ENCODE measurements around the gene PIGS.
"Not testable (repeated sequence)": the region's sequence is repeated elsewhere in the genome, so short reads cannot be mapped to it uniquely, and the experiment has no call there.

- TF ChIP-seq CTCF, POLR2A (IDR thresholded peaks at IDR 0.05): not testable (repeated sequence)
Measured at GRCh38 chr17:28576016-28576415, 4.7 kb upstream of the PIGS start.
